Nephron (organoid): ENCODE results near the gene GRK2.

ENCODE experiments used
- H3K27ac Mint-ChIP-seq, 3 experiments: 2 replicates each; pipeline ENCODE4 v1.8.0; 2020; ENCODE audit warnings: mixed read lengths in 3 of 3, mild to moderate bottlenecking in 2 of 3, moderate library complexity in 1 of 3
- H3K27me3 Mint-ChIP-seq: 2 replicates; pipeline ENCODE4 v1.8.0; 2021; ENCODE audit warnings: low read depth, mild to moderate bottlenecking, moderate library complexity, mixed read lengths
- H3K36me3 Mint-ChIP-seq: 2 replicates; pipeline ENCODE4 v1.8.0; 2020; ENCODE audit warnings: low read depth, mixed read lengths
- H3K4me1 Mint-ChIP-seq: 2 replicates; pipeline ENCODE4 v1.8.0; 2020; ENCODE audit warnings: mixed read lengths
- H3K4me3 Mint-ChIP-seq, 3 experiments: 2 replicates each; pipeline ENCODE4 v1.8.0; 2020; ENCODE audit warnings: mild to moderate bottlenecking in 3 of 3, mixed read lengths in 3 of 3, moderate library complexity in 2 of 3
- H3K9me3 Mint-ChIP-seq: 2 replicates; pipeline ENCODE4 v1.8.0; 2020; ENCODE audit warnings: mixed read lengths
- CTCF ChIP-seq, 3 experiments: fragments of 200-600 bp; sonication (generic); IDR thresholded peaks; one replicate each; pipeline ENCODE4 v1.5.0; 2021; ENCODE audit warnings: antibody characterized with exemption in 3 of 3; ENCODE audit not compliant: unreplicated experiment in 3 of 3

GRK2 gene

GRCh38 chr11:67313125-67313890 is 47.0 kb downstream of the GRK2 start:
- Mint-ChIP-seq H3K27me3 (peaks cover 4% of the 10 kb centered on the region), H3K4me1 (peaks cover 4% of the 10 kb centered on the region), H3K9me3 (no peaks in the 10 kb centered on the region), H3K4me3 (peak overlapping the region in 1 of 3 experiments; percentile 19), H3K27ac (no peak overlapping the region), H3K36me3 (no peaks in the 10 kb centered on the region)
- no peak for TF ChIP-seq CTCF (IDR thresholded peaks at IDR 0.05; ENCODE audit: unreplicated experiment in 3 of 3)

GRCh38 chr11:67314218-67314617 is 47.9 kb downstream of the GRK2 start:
- Mint-ChIP-seq H3K9me3 (no peaks in the 10 kb centered on the region), H3K36me3 (no peaks in the 10 kb centered on the region), H3K4me3 (peak overlapping the region; percentile 31 to 54 (median 41)), H3K27me3 (peaks cover 8% of the 10 kb centered on the region), H3K27ac (peak overlapping the region in 1 of 3 experiments; percentile 38), H3K4me1 (peaks cover 9% of the 10 kb centered on the region)
- TF ChIP-seq CTCF (IDR thresholded peaks at IDR 0.05; ENCODE audit: unreplicated experiment in 3 of 3): no peak

GRCh38 chr11:67315325-67315909 is 49.1 kb downstream of the GRK2 start:
- no peak for TF ChIP-seq CTCF (IDR thresholded peaks at IDR 0.05; ENCODE audit: unreplicated experiment in 3 of 3)
- Mint-ChIP-seq H3K27ac (peak overlapping the region in 1 of 3 experiments; percentile 55), H3K36me3 (no peaks in the 10 kb centered on the region), H3K27me3 (peaks cover 8% of the 10 kb centered on the region), H3K4me1 (peaks cover 9% of the 10 kb centered on the region), H3K9me3 (no peaks in the 10 kb centered on the region), H3K4me3 (peak overlapping the region; percentile 65 to 81 (median 80))

- no peaks in the 10 kb centered on the region for H3K9me3 Mint-ChIP-seq
- H3K36me3 Mint-ChIP-seq: no peaks in the 10 kb centered on the region
- peak overlapping the region; percentile 92 to 98 (median 95) for H3K4me3 Mint-ChIP-seq
- TF ChIP-seq CTCF (IDR thresholded peaks at IDR 0.05; ENCODE audit: unreplicated experiment in 3 of 3): no peak
- peak overlapping the region; percentile 90 to 96 (median 96) for H3K27ac Mint-ChIP-seq
- H3K4me1 Mint-ChIP-seq: peaks cover 9% of the 10 kb centered on the region
- H3K27me3 Mint-ChIP-seq: peaks cover 8% of the 10 kb centered on the region
Measured at GRCh38 chr11:67316882-67317204, 50.6 kb downstream of the GRK2 start.

- H3K9me3 Mint-ChIP-seq: no peaks in the 10 kb centered on the region
- peak; percentile 94 to 99 (median 96) for TF ChIP-seq CTCF (IDR thresholded peaks at IDR 0.05; ENCODE audit: unreplicated experiment in 3 of 3)
- H3K4me1 Mint-ChIP-seq: peaks cover 9% of the 10 kb centered on the region
- peak overlapping the region; percentile 90 to 96 (median 96) for H3K27ac Mint-ChIP-seq
- H3K4me3 Mint-ChIP-seq: peak overlapping the region; percentile 92 to 98 (median 95)
- H3K36me3 Mint-ChIP-seq: no peaks in the 10 kb centered on the region
- peaks cover 8% of the 10 kb centered on the region for H3K27me3 Mint-ChIP-seq
Measured at GRCh38 chr11:67317205-67317887, 51.1 kb downstream of the GRK2 start.
